OCI-LY7 (cell line): ENCODE measurements around the gene CCDC187. TPM values are rescaled to one million over a fixed set of nuclear protein-coding genes. Genes with fewer than 3 reads are reported as not detected.

Experiments
- BruUV-seq: library from RNA; stranded (reverse); fragments of 400-500 nt; replicated peaks from 2 replicates; lab custom pipeline; 2021; lab: Mats Ljungman, UMichigan
- CTCF ChIA-PET: fragments of 300-600 bp; sonication (Branson Sonifier 250); formaldehyde crosslinking; loops from one replicate; lab custom pipeline; 2022; ENCODE audit warnings: antibody characterized with exemption; ENCODE audit not compliant: unreplicated experiment; lab: Charles Lee
- POLR2A ChIA-PET: fragments of 300-600 bp; sonication (Branson Sonifier 250); formaldehyde crosslinking; loops from one replicate; lab custom pipeline; 2022; ENCODE audit warnings: antibody characterized with exemption; lab: Charles Lee
- DNase-seq: peaks from one replicate; pipeline ENCODE4 v3.0.0-alpha.2; 2015; ENCODE audit warnings: low spot score
- H2AFZ ChIP-seq: fragments of 200-600 bp; sonication (generic), shearing (Covaris generic); 2 replicates; pipeline ENCODE4 v1.6.1; 2014; ENCODE audit warnings: mild to moderate bottlenecking, antibody characterized with exemption, low read length, moderate library complexity
- H3K27ac ChIP-seq: fragments of 200-600 bp; sonication (generic); 2 replicates; pipeline ENCODE4 v1.5.1; 2014; ENCODE audit warnings: mixed run types, low read depth, mild to moderate bottlenecking, moderate library complexity, low read length, inconsistent platforms; ENCODE audit not compliant: poor library complexity, severe bottlenecking
- H3K36me3 ChIP-seq: fragments of 200-600 bp; sonication (generic); 2 replicates; pipeline ENCODE4 v1.6.1; 2014; ENCODE audit warnings: mild to moderate bottlenecking, antibody characterized with exemption, low read length, moderate library complexity, mixed read lengths; ENCODE audit not compliant: insufficient read depth
- H3K4me1 ChIP-seq: fragments of 200-600 bp; sonication (generic); 2 replicates; pipeline ENCODE4 v1.5.1; 2014; ENCODE audit warnings: mild to moderate bottlenecking, low read length; ENCODE audit not compliant: insufficient read depth, poor library complexity, severe bottlenecking
- H3K4me2 ChIP-seq: fragments of 200-600 bp; sonication (generic); 2 replicates; pipeline ENCODE4 v1.6.1; 2014; ENCODE audit warnings: mild to moderate bottlenecking, low read length
- H3K4me3 ChIP-seq: fragments of 200-600 bp; sonication (generic); 2 replicates; pipeline ENCODE4 v1.5.1; 2014; ENCODE audit warnings: mild to moderate bottlenecking, low read depth, low read length; ENCODE audit not compliant: poor library complexity, severe bottlenecking
- H3K79me2 ChIP-seq: fragments of 200-600 bp; sonication (generic); 2 replicates; pipeline ENCODE4 v1.6.1; 2016; ENCODE audit warnings: low read depth, mild to moderate bottlenecking, low read length, moderate library complexity, mixed read lengths; ENCODE audit not compliant: insufficient read depth
- H3K9me2 ChIP-seq: fragments of 200-600 bp; sonication (generic); 2 replicates; pipeline ENCODE4 v1.6.1; 2016; ENCODE audit warnings: mild to moderate bottlenecking, low read length, mixed read lengths; ENCODE audit not compliant: insufficient read depth
- H3K9me3 ChIP-seq: fragments of 200-600 bp; sonication (generic); 2 replicates; pipeline ENCODE4 v1.6.1; 2014; ENCODE audit warnings: mild to moderate bottlenecking, mixed run types, low read length, mixed read lengths
- H4K20me1 ChIP-seq: fragments of 200-600 bp; sonication (generic); 2 replicates; pipeline ENCODE4 v1.6.1; 2014; ENCODE audit warnings: mild to moderate bottlenecking, antibody characterized with exemption, low read length, moderate library complexity, mixed read lengths; ENCODE audit not compliant: insufficient read depth
- CTCF ChIP-seq: fragments of 200-600 bp; sonication (generic); conservative IDR thresholded peaks from 2 replicates; pipeline ENCODE4 v1.5.1; 2014; ENCODE audit warnings: mild to moderate bottlenecking, antibody characterized with exemption, low read length, moderate library complexity, mixed read lengths
- EZH2phosphoT487 ChIP-seq: fragments of 200-600 bp; sonication (generic); IDR thresholded peaks from 2 replicates; pipeline ENCODE4 v1.6.1; 2018; ENCODE audit warnings: low read depth, borderline replicate concordance, mild to moderate bottlenecking, mixed run types, antibody characterized with exemption, low read length, moderate library complexity, mixed read lengths
- intact Hi-C: fragments of 100-400 bp; cut with micrococcal nuclease; formaldehyde crosslinking; loops from one replicate; pipeline ENCODE4 v1.10.0; 2022; ENCODE audit not compliant: unreplicated experiment
- total RNA-seq, 2 experiments: library from RNA; depleted of rRNA in 1 of 2; stranded (reverse); fragments of >200 nt in 1 of 2; shearing (Covaris generic) in 1 of 2; gene quantifications; 2 replicates each; pipeline ENCODE4 v1.2.3, GENCODE V29; 2014 to 2022

CCDC187 gene
- total RNA-seq, 2 experiments from 2014 or later: not detected

- Histone ChIP-seq H4K20me1 (no peaks in the 10 kb centered on the region), H3K9me2 (no peaks in the 10 kb centered on the region), H3K36me3 (no peaks in the 10 kb centered on the region), H3K27ac (no peak overlapping the region), H3K4me3 (no peak overlapping the region), H3K9me3 (no peaks in the 10 kb centered on the region), H2AFZ (no peak overlapping the region), H3K4me1 (no peaks in the 10 kb centered on the region), H3K4me2 (no peak overlapping the region), H3K79me2 (no peaks in the 10 kb centered on the region)
- ChIA-PET CTCF (no interaction called here), POLR2A (no interaction called here)
- BruUV-seq: no TSS peak
- TF ChIP-seq CTCF: no peak
- no peak for TF ChIP-seq EZH2phosphoT487
- no peak for DNase-seq
- intact Hi-C loops: no loop called here
These were observed 46.3 kb downstream of the CCDC187 start for GRCh38 chr9:136257381-136258298.

GRCh38 chr9:136255896-136256890, 47.7 kb downstream of the CCDC187 start:
- no peak; the same call in 1 of the 2 replicates for TF ChIP-seq CTCF

More at GRCh38 chr9:136255896-136256890, 47.7 kb downstream of the CCDC187 start:
- Histone ChIP-seq H3K27ac (no peak overlapping the region), H3K9me3 (no peaks in the 10 kb centered on the region), H3K4me3 (no peak overlapping the region), H3K36me3 (no peaks in the 10 kb centered on the region), H2AFZ (no peak overlapping the region), H3K9me2 (no peaks in the 10 kb centered on the region), H3K4me1 (no peaks in the 10 kb centered on the region), H4K20me1 (no peaks in the 10 kb centered on the region), H3K4me2 (no peak overlapping the region), H3K79me2 (no peaks in the 10 kb centered on the region)
- ChIA-PET CTCF (no interaction called here), POLR2A (no interaction called here)
- no TSS peak for BruUV-seq
- intact Hi-C loops: no loop called here
- DNase-seq: no peak
